Osteoblast (primary cell): ENCODE measurements around the gene CTH. TPM values are rescaled to one million over a fixed set of nuclear protein-coding genes. Genes with fewer than 3 reads are reported as not detected.
"Not testable (repeated sequence)": the region's sequence is repeated elsewhere in the genome, so short reads cannot be mapped to it uniquely, and the experiment has no call there.

Experiments
- DNase-seq: peaks from one replicate; pipeline ENCODE4 v3.0.0; 2011; ENCODE audit warnings: low spot score, mixed read lengths; ENCODE audit not compliant: insufficient read length; ENCODE audit errors: missing footprints
- H2AFZ ChIP-seq: 2 replicates; pipeline ENCODE4 v1.6.0; 2011; ENCODE audit warnings: mild to moderate bottlenecking, low read length
- H3K27ac ChIP-seq: 2 replicates; pipeline ENCODE4 v1.5.1; 2011; ENCODE audit warnings: mild to moderate bottlenecking, low read depth, low read length, moderate library complexity
- H3K27me3 ChIP-seq: 2 replicates; pipeline ENCODE4 v1.6.0; 2012; ENCODE audit warnings: mild to moderate bottlenecking, control low read depth, inconsistent platforms, low read length, moderate library complexity; ENCODE audit not compliant: insufficient read depth
- H3K36me3 ChIP-seq: 2 replicates; pipeline ENCODE4 v1.5.1; 2011; ENCODE audit warnings: mild to moderate bottlenecking, low read length, control low read depth, moderate library complexity; ENCODE audit not compliant: insufficient read depth
- H3K4me1 ChIP-seq: 2 replicates; pipeline ENCODE4 v1.5.1; 2011; ENCODE audit warnings: mild to moderate bottlenecking, low read length, control low read depth, moderate library complexity; ENCODE audit not compliant: insufficient read depth
- H3K4me2 ChIP-seq: 2 replicates; pipeline ENCODE4 v1.6.0; 2011; ENCODE audit warnings: mild to moderate bottlenecking, low read length; ENCODE audit not compliant: insufficient read depth
- H3K4me3 ChIP-seq: fragments of 200-600 bp; sonication (generic); 3 replicates; pipeline ENCODE4 v1.5.1; 2012; ENCODE audit warnings: mild to moderate bottlenecking, low read length, inconsistent platforms; ENCODE audit not compliant: insufficient read depth
- H3K79me2 ChIP-seq: 2 replicates; pipeline ENCODE4 v1.6.0; 2012; ENCODE audit warnings: mild to moderate bottlenecking, low read length, control low read depth, inconsistent platforms; ENCODE audit not compliant: insufficient read depth
- H3K9me3 ChIP-seq: 2 replicates; pipeline ENCODE4 v1.5.1; 2011; ENCODE audit warnings: low read depth, low read length, control low read depth
- H4K20me1 ChIP-seq: 2 replicates; pipeline ENCODE4 v1.6.0; 2012; ENCODE audit warnings: mild to moderate bottlenecking, low read length, control low read depth; ENCODE audit not compliant: insufficient read depth
- CTCF ChIP-seq: IDR thresholded peaks from 2 replicates; pipeline ENCODE4 v1.5.1; 2011; ENCODE audit warnings: mild to moderate bottlenecking, low read depth, low read length, moderate library complexity; ENCODE audit errors: extremely low read depth
- total RNA-seq: library from RNA; depleted of rRNA; stranded (reverse); fragments of >200 nt; gene quantifications from 2 replicates; pipeline ENCODE4 v1.2.3, GENCODE V29; 2012

CTH gene
- total RNA-seq, 1 donor, result 11.2 TPM

GRCh38 chr1:70455291-70455690 lies 44.2 kb downstream of the CTH start:
- H3K27me3 ChIP-seq, result no peaks in the 10 kb centered on the region
- DNase-seq, result no peak

GRCh38 chr1:70458131-70458530 lies 47.1 kb downstream of the CTH start:
- DNase-seq, result no peak
- Histone ChIP-seq H3K4me1 (no peaks in the 10 kb centered on the region), H3K4me2 (no peak overlapping the region), H3K4me3 (no peak overlapping the region), H3K36me3 (no peaks in the 10 kb centered on the region), H3K27ac (no peak overlapping the region), H4K20me1 (no peaks in the 10 kb centered on the region), H3K9me3 (no peaks in the 10 kb centered on the region), H2AFZ (no peak overlapping the region), H3K79me2 (no peaks in the 10 kb centered on the region), H3K27me3 (no peaks in the 10 kb centered on the region)
- TF ChIP-seq CTCF, result no peak

More at GRCh38 chr1:70455291-70455690, 44.2 kb downstream of the CTH start:
- no peaks in the 10 kb centered on the region for H3K4me1 ChIP-seq
- no peaks in the 10 kb centered on the region for H3K79me2 ChIP-seq
- no peaks in the 10 kb centered on the region for H4K20me1 ChIP-seq
- H3K36me3 ChIP-seq, result no peaks in the 10 kb centered on the region
- no peaks in the 10 kb centered on the region for H3K9me3 ChIP-seq
- H3K27ac ChIP-seq, result no peak overlapping the region
- no peak overlapping the region for H3K4me3 ChIP-seq
- no peak overlapping the region for H2AFZ ChIP-seq
- no peak overlapping the region for H3K4me2 ChIP-seq
- no peak for TF ChIP-seq CTCF

- Histone ChIP-seq H4K20me1 (no peaks in the 10 kb centered on the region), H3K27me3 (no peaks in the 10 kb centered on the region), H2AFZ (peak overlapping the region; percentile 37), H3K9me3 (no peaks in the 10 kb centered on the region), H3K4me2 (no peak overlapping the region), H3K4me3 (no peak overlapping the region), H3K4me1 (no peaks in the 10 kb centered on the region), H3K79me2 (no peaks in the 10 kb centered on the region), H3K27ac (no peak overlapping the region), H3K36me3 (no peaks in the 10 kb centered on the region)
- DNase-seq, result peak; percentile 32
- no peak for TF ChIP-seq CTCF
Observed at GRCh38 chr1:70459496-70460225, 48.6 kb downstream of the CTH start.

- H3K79me2 ChIP-seq, H3K27me3 ChIP-seq, H4K20me1 ChIP-seq, H3K36me3 ChIP-seq, H3K27ac ChIP-seq, H3K4me2 ChIP-seq, H3K4me3 ChIP-seq, H3K4me1 ChIP-seq, H2AFZ ChIP-seq, H3K9me3 ChIP-seq: not testable (repeated sequence)
- peak; percentile 38 for DNase-seq
Observed at GRCh38 chr1:70460740-70461713, 50.0 kb downstream of the CTH start.
